Upper lobe of left lung (tissue), 6 donors: ENCODE results near the gene MITF. TPM values are rescaled to one million over a fixed set of nuclear protein-coding genes. Genes with fewer than 3 reads are reported as not detected.

Source experiments
- ATAC-seq, 2 donors: fragments of 200-7000 bp; cut with Tn5 transposase; one replicate each; pipeline ENCODE4 v1.9.1; 2022; ENCODE audit warnings: mild to moderate bottlenecking in 2 of 2, moderate library complexity in 2 of 2; ENCODE audit not compliant: low FRiP score in 2 of 2
- DNase-seq, 2 donors: peaks; one replicate each; pipeline ENCODE4 v3.0.0-alpha.2; 2019 to 2020
- H3K27ac ChIP-seq, 4 donors: fragments of 200-600 bp; sonication (generic); one replicate each; pipeline ENCODE4 v1.5.1; 2016 to 2019
- H3K27me3 ChIP-seq, 4 donors: fragments of 200-600 bp; sonication (generic); one replicate each; pipeline ENCODE4 v1.5.1; 2017 to 2019
- H3K36me3 ChIP-seq, 4 donors: fragments of 200-600 bp; sonication (generic); one replicate each; pipeline ENCODE4 v1.5.1; 2016 to 2019
- H3K4me1 ChIP-seq, 4 donors: fragments of 200-600 bp; sonication (generic); one replicate each; pipeline ENCODE4 v1.5.1; 2018 to 2019
- H3K4me3 ChIP-seq, 4 donors: fragments of 200-600 bp; sonication (generic); one replicate each; pipeline ENCODE4 v1.5.1; 2017 to 2019; ENCODE audit warnings: mild to moderate bottlenecking in 2 of 4, moderate library complexity in 1 of 4
- H3K9me3 ChIP-seq, 4 donors: fragments of 200-600 bp; sonication (generic); one replicate each; pipeline ENCODE4 v1.5.1; 2018 to 2019
- EP300 ChIP-seq, 4 donors: sonication (generic); formaldehyde crosslinking; IDR thresholded peaks; one replicate each; pipeline ENCODE4 v1.5.1; 2017; ENCODE audit warnings: antibody characterized with exemption in 4 of 4, control low read depth in 2 of 4
- POLR2A ChIP-seq, 4 donors: fragments of 450-650 bp; IDR thresholded peaks; one replicate each; pipeline ENCODE4 v1.5.1; 2016 to 2017; ENCODE audit warnings: antibody characterized with exemption in 4 of 4, mild to moderate bottlenecking in 2 of 4
- POLR2AphosphoS5 ChIP-seq, 2 donors: sonication (generic); formaldehyde crosslinking; IDR thresholded peaks; one replicate each; pipeline ENCODE4 v1.5.1; 2017; ENCODE audit warnings: antibody characterized with exemption in 2 of 2
- WGBS, 2 donors: methylation state at CpG; one replicate each; pipeline ENCODE4 v1.1.5; 2017 to 2018; 5-methylcytosine and 5-hydroxymethylcytosine counted together
- total RNA-seq, 6 donors: library from RNA; depleted of rRNA in 4 of 6; stranded (reverse); fragments of >200 nt in 4 of 6; gene quantifications; one replicate each; pipeline versions ENCODE4 v1.1.0 to v1.2.1, GENCODE V29; 2016 to 2021
- TF ChIP-seq, protein P1 (sequence below), 6 experiments: fragments of 450-650 bp in 4 of 6; fragments of 200-600 bp in 2 of 6; sonication (generic) in 2 of 6; IDR thresholded peaks; one replicate each; pipeline ENCODE4 v1.5.1; 2016 to 2019; ENCODE audit warnings: antibody characterized with exemption in 6 of 6
- donor health status: DM: no; HTN: no; CAD: no; lungs with moderate emphysema.
- donor health status: DM: no; HTN: yes; CAD: no; lungs with severe emphysema.

MITF gene
- total RNA-seq, 6 donors from 2014 or later, result 21.9 to 37.2 (median 29.5) TPM

DNA sequence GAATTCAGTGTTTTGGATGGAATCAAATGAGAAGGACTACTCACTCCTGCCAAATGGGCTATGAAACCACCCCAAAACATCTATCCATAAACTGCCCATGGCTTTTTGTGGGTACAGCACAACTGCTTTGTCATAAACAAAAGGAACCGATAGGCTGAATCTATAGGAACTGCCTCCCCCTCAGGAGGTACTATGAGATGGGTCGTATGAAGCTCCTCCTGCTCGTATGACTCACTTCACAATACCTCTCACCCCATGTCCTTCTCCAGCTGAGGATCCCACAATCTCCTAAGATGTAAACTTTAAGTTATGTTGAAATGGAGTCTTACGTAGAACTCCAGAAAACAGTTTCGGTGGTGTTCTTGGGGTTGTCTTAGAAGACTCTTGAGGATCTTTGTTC, 130.4 kb downstream of the MITF start:
- DNase-seq (no peak), ATAC-seq (no peak)
- H3K4me3 ChIP-seq, result no peak overlapping the region
- H3K36me3 ChIP-seq, result no peaks in the 10 kb centered on the region
- no peaks in the 10 kb centered on the region for H3K9me3 ChIP-seq
- 88 to 93% methylated on average over 5 of the region's 5 CpGs for WGBS, 2 donors
- no peak overlapping the region for H3K27ac ChIP-seq
- H3K4me1 ChIP-seq, result no peaks in the 10 kb centered on the region
- TF ChIP-seq POLR2AphosphoS5 (IDR thresholded peaks at IDR 0.05), result no peak
- TF ChIP-seq, protein P1, sequence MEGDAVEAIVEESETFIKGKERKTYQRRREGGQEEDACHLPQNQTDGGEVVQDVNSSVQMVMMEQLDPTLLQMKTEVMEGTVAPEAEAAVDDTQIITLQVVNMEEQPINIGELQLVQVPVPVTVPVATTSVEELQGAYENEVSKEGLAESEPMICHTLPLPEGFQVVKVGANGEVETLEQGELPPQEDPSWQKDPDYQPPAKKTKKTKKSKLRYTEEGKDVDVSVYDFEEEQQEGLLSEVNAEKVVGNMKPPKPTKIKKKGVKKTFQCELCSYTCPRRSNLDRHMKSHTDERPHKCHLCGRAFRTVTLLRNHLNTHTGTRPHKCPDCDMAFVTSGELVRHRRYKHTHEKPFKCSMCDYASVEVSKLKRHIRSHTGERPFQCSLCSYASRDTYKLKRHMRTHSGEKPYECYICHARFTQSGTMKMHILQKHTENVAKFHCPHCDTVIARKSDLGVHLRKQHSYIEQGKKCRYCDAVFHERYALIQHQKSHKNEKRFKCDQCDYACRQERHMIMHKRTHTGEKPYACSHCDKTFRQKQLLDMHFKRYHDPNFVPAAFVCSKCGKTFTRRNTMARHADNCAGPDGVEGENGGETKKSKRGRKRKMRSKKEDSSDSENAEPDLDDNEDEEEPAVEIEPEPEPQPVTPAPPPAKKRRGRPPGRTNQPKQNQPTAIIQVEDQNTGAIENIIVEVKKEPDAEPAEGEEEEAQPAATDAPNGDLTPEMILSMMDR (IDR thresholded peaks at IDR 0.05), result no peak
- TF ChIP-seq POLR2A (IDR thresholded peaks at IDR 0.05), result no peak
- TF ChIP-seq EP300 (IDR thresholded peaks at IDR 0.05), result no peak
- no peaks in the 10 kb centered on the region for H3K27me3 ChIP-seq

DNA sequence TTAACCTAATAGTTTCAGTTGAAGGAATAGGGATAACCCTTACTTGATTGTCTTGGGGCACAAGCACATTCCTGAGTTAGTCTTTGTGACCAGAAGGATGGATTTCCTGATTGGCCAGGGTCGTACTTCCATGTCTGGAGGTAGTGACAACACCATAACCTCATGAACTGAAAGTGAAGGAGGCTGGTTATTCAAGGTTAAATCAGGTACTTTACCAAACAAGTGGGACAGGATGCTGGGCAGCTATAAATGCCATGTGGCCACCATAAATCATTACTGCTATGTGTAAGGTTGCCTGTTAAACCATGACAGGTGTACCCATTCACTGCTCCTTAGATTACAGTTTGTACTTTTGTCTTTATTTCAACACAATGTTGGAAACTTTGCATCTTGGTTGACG, 132.0 kb downstream of the MITF start:
- no peaks in the 10 kb centered on the region for H3K36me3 ChIP-seq
- no peak for DNase-seq
- TF ChIP-seq POLR2AphosphoS5 (IDR thresholded peaks at IDR 0.05), result no peak
- TF ChIP-seq, protein P1 (IDR thresholded peaks at IDR 0.05), result no peak
- TF ChIP-seq POLR2A (IDR thresholded peaks at IDR 0.05), result no peak
- no peak for TF ChIP-seq EP300 (IDR thresholded peaks at IDR 0.05)
- no peak overlapping the region for H3K27ac ChIP-seq
- no peaks in the 10 kb centered on the region for H3K27me3 ChIP-seq
- 79 to 85% methylated on average over 2 of the region's 2 CpGs for WGBS, 2 donors
- no peaks in the 10 kb centered on the region for H3K4me1 ChIP-seq
- H3K4me3 ChIP-seq, result no peak overlapping the region
- ATAC-seq, result no peak
- H3K9me3 ChIP-seq, result no peaks in the 10 kb centered on the region

DNA sequence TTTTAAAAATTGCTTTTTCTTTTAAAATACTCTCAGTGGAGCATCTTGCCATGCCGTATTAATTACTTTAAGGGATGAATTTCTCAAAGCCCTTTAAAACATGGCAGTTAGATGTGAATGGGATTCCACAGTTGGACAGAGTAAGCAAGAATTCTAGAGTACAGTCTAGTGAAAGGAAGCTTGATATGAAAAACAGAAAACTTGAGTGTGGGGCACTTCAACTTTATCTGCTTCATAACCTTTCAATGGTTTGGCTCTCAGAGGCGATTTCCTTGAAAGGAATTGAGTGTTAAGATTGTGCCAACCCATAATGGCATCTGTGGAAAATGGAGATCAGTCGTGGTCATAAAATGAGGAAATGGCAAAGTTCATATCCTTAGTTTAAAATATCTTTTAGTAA, 132.6 kb downstream of the MITF start:
- 49 to 57% methylated on average over 3 of the region's 3 CpGs for WGBS, 2 donors
- DNase-seq, result no peak
- no peak for TF ChIP-seq POLR2A (IDR thresholded peaks at IDR 0.05)
- TF ChIP-seq EP300 (IDR thresholded peaks at IDR 0.05), result no peak
- TF ChIP-seq, protein P1 (IDR thresholded peaks at IDR 0.05), result no peak
- no peak for TF ChIP-seq POLR2AphosphoS5 (IDR thresholded peaks at IDR 0.05)
- Histone ChIP-seq H3K27ac (no peak overlapping the region), H3K36me3 (no peaks in the 10 kb centered on the region), H3K27me3 (no peaks in the 10 kb centered on the region), H3K4me1 (no peaks in the 10 kb centered on the region), H3K4me3 (no peak overlapping the region), H3K9me3 (no peaks in the 10 kb centered on the region)
- no peak for ATAC-seq

DNA sequence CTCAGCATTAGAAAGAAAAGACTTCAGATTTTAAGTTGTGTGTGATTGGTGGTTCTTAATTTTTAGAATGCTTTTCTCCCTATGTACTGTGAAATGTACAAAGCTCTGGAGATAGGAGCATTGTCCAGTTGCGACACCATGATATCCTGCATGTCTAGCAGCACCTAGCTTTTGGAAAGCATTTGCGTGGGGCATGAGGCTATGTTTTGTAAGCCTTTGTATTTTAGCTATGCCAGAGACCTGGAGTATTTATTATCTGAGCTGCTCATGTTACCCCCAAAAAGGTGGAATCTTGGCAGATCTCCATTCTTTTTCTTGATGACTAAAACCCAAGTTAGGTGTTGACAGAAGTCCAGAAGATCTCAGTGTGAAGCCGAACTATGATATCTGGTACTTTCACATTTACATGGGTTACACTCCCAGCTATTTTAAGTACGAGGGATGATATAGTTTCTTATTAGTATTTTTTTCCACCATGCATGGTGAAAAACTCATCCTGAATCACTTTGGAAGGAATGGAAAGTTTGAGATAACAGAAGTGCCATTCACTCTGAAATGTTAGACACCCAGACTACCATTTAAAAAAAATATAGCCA, 133.6 kb downstream of the MITF start:
- WGBS, 2 donors, result 89 to 91% methylated on average over 4 of the region's 4 CpGs
- Histone ChIP-seq H3K9me3 (no peaks in the 10 kb centered on the region), H3K36me3 (no peaks in the 10 kb centered on the region)

More for the DNA sequence above, 133.6 kb downstream of the MITF start:
- no peaks in the 10 kb centered on the region for H3K27me3 ChIP-seq
- H3K27ac ChIP-seq, result no peak overlapping the region
- no peak overlapping the region for H3K4me3 ChIP-seq
- TF ChIP-seq POLR2A (IDR thresholded peaks at IDR 0.05) (no peak), POLR2AphosphoS5 (IDR thresholded peaks at IDR 0.05) (no peak), EP300 (IDR thresholded peaks at IDR 0.05) (no peak)
- TF ChIP-seq, protein P1 (IDR thresholded peaks at IDR 0.05), result no peak
- DNase-seq (no peak), ATAC-seq (no peak)
- H3K4me1 ChIP-seq, result no peaks in the 10 kb centered on the region
